IMR-90 (cell line): ENCODE data around the gene RTKN. TPM values are rescaled to one million over a fixed set of nuclear protein-coding genes. Genes with fewer than 3 reads are reported as not detected.
A peak's percentile ranks its signal among the peaks of the same experiment; 100 is the strongest.

Experiments used
- ATAC-seq: fragments of 200-7000 bp; cut with Tn5 transposase; 2 replicates; pipeline ENCODE4 v1.9.1; 2020; ENCODE audit warnings: low read depth, mild to moderate bottlenecking, moderate library complexity
- BruUV-seq: library from RNA; stranded (reverse); fragments of 400-500 nt; replicated peaks from 2 replicates; lab custom pipeline; 2021; lab: Mats Ljungman, UMichigan
- CTCF ChIA-PET: fragments of 300-600 bp; formaldehyde crosslinking; extraction: SDS; loops from one replicate; lab custom pipeline; 2021; ENCODE audit warnings: antibody characterized with exemption; lab: Yijun Ruan, JAX
- POLR2A ChIA-PET: fragments of 300-600 bp; sonication (Branson Sonifier 250); formaldehyde crosslinking; loops from one replicate; lab custom pipeline; 2022; ENCODE audit warnings: antibody characterized with exemption; ENCODE audit not compliant: unreplicated experiment; lab: Charles Lee
- DNase-seq: peaks from one replicate; pipeline ENCODE4 v3.0.0; 2013
- H2AFZ ChIP-seq: replicated peaks from 2 replicates; pipeline ENCODE3; 2013; ENCODE audit warnings: low read length, mild to moderate bottlenecking; ENCODE audit not compliant: poor library complexity
- H2AK5ac ChIP-seq: 2 replicates; pipeline ENCODE4 v1.6.1; 2013; ENCODE audit warnings: low read depth, low read length, inconsistent platforms
- H2AK9ac ChIP-seq: replicated peaks from 2 replicates; pipeline ENCODE3; 2013; ENCODE audit warnings: mild to moderate bottlenecking, low read depth, low read length, moderate library complexity; ENCODE audit not compliant: poor library complexity
- H2BK120ac ChIP-seq: 2 replicates; pipeline ENCODE4 v1.6.1; 2013; ENCODE audit warnings: low read depth, low read length, inconsistent platforms
- H2BK15ac ChIP-seq: 3 replicates; pipeline ENCODE4 v1.6.1; 2013; ENCODE audit warnings: low read depth, low read length, inconsistent platforms
- H2BK20ac ChIP-seq: 2 replicates; pipeline ENCODE4 v1.6.1; 2013; ENCODE audit warnings: low read depth, mild to moderate bottlenecking, inconsistent platforms, low read length, moderate library complexity
- H2BK5ac ChIP-seq: 2 replicates; pipeline ENCODE4 v1.6.1; 2013; ENCODE audit warnings: mild to moderate bottlenecking, low read depth, low read length, inconsistent platforms; ENCODE audit not compliant: poor library complexity, severe bottlenecking
- H3K14ac ChIP-seq: replicated peaks from 2 replicates; pipeline ENCODE4 v1.6.1; 2013; ENCODE audit warnings: low read depth, low read length, inconsistent platforms
- H3K18ac ChIP-seq: 2 replicates; pipeline ENCODE4 v1.6.1; 2013; ENCODE audit warnings: low read depth, low read length, control low read depth
- H3K23ac ChIP-seq: 2 replicates; pipeline ENCODE4 v1.6.1; 2013; ENCODE audit warnings: low read depth, low read length, inconsistent platforms
- H3K27ac ChIP-seq: 2 replicates; pipeline ENCODE4 v1.5.1; 2013; ENCODE audit warnings: mild to moderate bottlenecking, control low read depth, low read length; ENCODE audit not compliant: insufficient read depth
- H3K27me3 ChIP-seq: 2 replicates; pipeline ENCODE4 v1.6.1; 2013; ENCODE audit warnings: low read length; ENCODE audit not compliant: control insufficient read depth, insufficient read depth
- H3K36me3 ChIP-seq: 2 replicates; pipeline ENCODE4 v1.6.1; 2013; ENCODE audit warnings: low read length, mixed read lengths; ENCODE audit not compliant: control insufficient read depth, insufficient read depth
- H3K4ac ChIP-seq: 2 replicates; pipeline ENCODE4 v1.6.1; 2013; ENCODE audit warnings: low read depth, low read length, inconsistent platforms
- H3K4me1 ChIP-seq: 2 replicates; pipeline ENCODE4 v1.6.1; 2013; ENCODE audit warnings: low read length, mixed read lengths; ENCODE audit not compliant: control insufficient read depth, insufficient read depth
- H3K4me2 ChIP-seq: 2 replicates; pipeline ENCODE4 v1.6.1; 2013; ENCODE audit warnings: low read depth, mild to moderate bottlenecking, control low read depth, low read length, moderate library complexity
- H3K4me3 ChIP-seq: 2 replicates; pipeline ENCODE4 v1.5.1; 2013; ENCODE audit warnings: low read depth, mild to moderate bottlenecking, control low read depth, low read length, moderate library complexity; ENCODE audit not compliant: insufficient read depth
- H3K56ac ChIP-seq: 2 replicates; pipeline ENCODE4 v1.6.1; 2013; ENCODE audit warnings: low read length, inconsistent platforms; ENCODE audit not compliant: insufficient read depth; ENCODE audit errors: extremely low read depth
- H3K79me1 ChIP-seq, 2 experiments: 2 replicates each; pipeline ENCODE4 v1.6.1; 2013; ENCODE audit warnings: low read length in 2 of 2, inconsistent platforms in 1 of 2, low read depth in 1 of 2
- H3K9ac ChIP-seq: 2 replicates; pipeline ENCODE4 v1.6.1; 2013; ENCODE audit warnings: low read depth, low read length, control low read depth
- H3K9me1 ChIP-seq: 2 replicates; pipeline ENCODE4 v1.6.1; 2013; ENCODE audit warnings: low read length, inconsistent platforms; ENCODE audit not compliant: insufficient read depth
- H3K9me3 ChIP-seq: 2 replicates; pipeline ENCODE4 v1.6.1; 2013; ENCODE audit warnings: low read length; ENCODE audit not compliant: control insufficient read depth, insufficient read depth
- H4K20me1 ChIP-seq: 2 replicates; pipeline ENCODE4 v1.6.1; 2013; ENCODE audit warnings: low read length, inconsistent platforms; ENCODE audit not compliant: insufficient read depth
- H4K5ac ChIP-seq: 2 replicates; pipeline ENCODE4 v1.6.1; 2013; ENCODE audit warnings: mild to moderate bottlenecking, low read depth, low read length, control low read depth
- H4K8ac ChIP-seq, 2 experiments: 2 replicates each; pipeline ENCODE4 v1.6.1; 2013; ENCODE audit warnings: low read depth in 2 of 2, low read length in 2 of 2, control low read depth in 1 of 2, inconsistent platforms in 1 of 2
- H4K91ac ChIP-seq: 2 replicates; pipeline ENCODE4 v1.6.1; 2013; ENCODE audit warnings: low read depth, low read length, inconsistent platforms; ENCODE audit not compliant: insufficient read depth
- BHLHE40 ChIP-seq: fragments of 150-350 bp; IDR thresholded peaks from 2 replicates; pipeline ENCODE4 v1.6.1; 2016; ENCODE audit warnings: mild to moderate bottlenecking, low read depth, low read length
- CHD1 ChIP-seq: IDR thresholded peaks from 2 replicates; pipeline ENCODE4 v1.6.1; 2012; ENCODE audit warnings: low read depth, low read length, improper control_type of control experiment
- CTCF ChIP-seq: conservative IDR thresholded peaks from 2 replicates; pipeline ENCODE4 v1.5.1; 2012; ENCODE audit warnings: mild to moderate bottlenecking, low read depth, low read length, improper control_type of control experiment
- MAFK ChIP-seq: IDR thresholded peaks from 2 replicates; pipeline ENCODE4 v1.6.1; 2012; ENCODE audit warnings: low read depth, low read length, improper control_type of control experiment
- MAZ ChIP-seq: IDR thresholded peaks from 2 replicates; pipeline ENCODE4 v1.6.1; 2012; ENCODE audit warnings: low read depth, mild to moderate bottlenecking, low read length, improper control_type of control experiment, moderate library complexity, borderline replicate concordance
- MXI1 ChIP-seq: IDR thresholded peaks from 2 replicates; pipeline ENCODE4 v1.6.1; 2012; ENCODE audit warnings: low read depth, mild to moderate bottlenecking, low read length, moderate library complexity, borderline replicate concordance
- POLR2A ChIP-seq: IDR thresholded peaks from 2 replicates; pipeline ENCODE4 v1.6.1; 2012; ENCODE audit warnings: mild to moderate bottlenecking, low read depth, low read length
- RAD21 ChIP-seq: IDR thresholded peaks from 2 replicates; pipeline ENCODE4 v1.6.1; 2012; ENCODE audit warnings: low read length, improper control_type of control experiment
- RCOR1 ChIP-seq: IDR thresholded peaks from 2 replicates; pipeline ENCODE4 v1.6.1; 2012; ENCODE audit warnings: mild to moderate bottlenecking, low read length, improper control_type of control experiment; ENCODE audit not compliant: insufficient replicate concordance
- USF2 ChIP-seq: fragments of 150-350 bp; IDR thresholded peaks from 2 replicates; pipeline ENCODE4 v1.6.1; 2017; ENCODE audit warnings: mild to moderate bottlenecking, antibody characterized with exemption, low read length, low read depth
- WGBS, 2 experiments: methylation state at CpG; one replicate each; pipeline versions ENCODE4 v1.1.5 to v1.1.7; 2013; ENCODE audit warnings: missing lambda C conversion rate in 2 of 2; ENCODE audit not compliant: insufficient read length in 1 of 2; ENCODE audit errors: extremely low coverage in 2 of 2; 5-methylcytosine and 5-hydroxymethylcytosine counted together
- dilution Hi-C: fragments of 300-500 bp; cut with HindIII; formaldehyde crosslinking; loops from one replicate; pipeline ENCODE4 v1.14.3; 2018; ENCODE audit warnings: low sequenced_read_pairs; ENCODE audit not compliant: unreplicated experiment
- in situ Hi-C: fragments of 300-500 bp; cut with MboI; formaldehyde crosslinking; loops from 3 replicates; pipeline ENCODE4 v1.14.3; 2019; ENCODE audit warnings: low sequenced_read_pairs, inconsistent platforms, mixed read lengths
- intact Hi-C: fragments of 100-400 bp; cut with micrococcal nuclease; formaldehyde crosslinking; loops from 2 replicates; pipeline ENCODE4 v1.10.0; 2022
- polyA plus RNA-seq, 3 experiments: library from polyadenylated mRNA; depleted of rRNA; stranded (reverse); fragments of >200 nt; gene quantifications; 2 replicates each; pipeline ENCODE4 v1.2.3, GENCODE V29; 2012; ENCODE audit warnings: low replicate concordance in 1 of 3
- total RNA-seq: library from RNA; depleted of rRNA; stranded (reverse); fragments of >200 nt; gene quantifications from 2 replicates; pipeline ENCODE4 v1.2.3, GENCODE V29; 2012

Gene RTKN
- total and polyA plus RNA-seq, 2 of the 4 experiments (the other 2 are of a cell fraction) = 11.1 to 19.7 TPM

- TF ChIP-seq MAZ = peak; percentile 42; the same call in 1 of the 2 replicates
- TF ChIP-seq POLR2A = peak; percentile 42; the same call in 1 of the 2 replicates
- TF ChIP-seq RAD21 = no peak
- TF ChIP-seq RCOR1 = no peak
- no peak for TF ChIP-seq MAFK
- TF ChIP-seq USF2 = no peak
- TF ChIP-seq MXI1 = peak; percentile 46; the same call in 1 of the 2 replicates
- no peak for TF ChIP-seq CHD1
- TF ChIP-seq BHLHE40 = 0 out of 2 replicates have a peak, but pooled peaks have one; percentile 22
- 0 out of 2 replicates have a peak, but pooled peaks have one; percentile 20 for TF ChIP-seq CTCF
- peak overlapping the region; percentile 99 for H2AK9ac ChIP-seq
- H3K14ac ChIP-seq = peak overlapping the region; percentile 93
- H3K23ac ChIP-seq = peak overlapping the region; percentile 91
- no peaks in the 10 kb centered on the region for H3K9me3 ChIP-seq
- DNase-seq (peak; percentile 81), ATAC-seq (peak; percentile 98)
- ChIA-PET POLR2A (interaction anchor here (0.9 kb wide), 1 partner anchor 14 kb away, joined by 4 read pairs; the partner anchor contains the start of gene INO80B), CTCF (no interaction called here)
- H4K91ac ChIP-seq = peak overlapping the region; percentile 93
- no peaks in the 10 kb centered on the region; the same call in 1 of the 2 replicates for H3K36me3 ChIP-seq
- in situ Hi-C loops (no loop called here), dilution Hi-C loops (no loop called here), intact Hi-C loops (loop anchor here (1.0 kb wide), 1 partner anchor 14 kb away; no protein-coding TSS in a partner anchor)
- 0 out of 2 replicates have a peak, but pooled peaks cover 3% of the 10 kb centered on the region for H4K20me1 ChIP-seq
- no peak overlapping the region for H2BK20ac ChIP-seq
- H3K79me1 ChIP-seq = peaks cover 18 to 41% of the 10 kb centered on the region in 2 experiments
- peak overlapping the region; percentile 70 for H3K27ac ChIP-seq
- H3K4ac ChIP-seq = peak overlapping the region; percentile 95
- peak overlapping the region; percentile 70; the same call in 1 of the 3 replicates for H2BK15ac ChIP-seq
- peak overlapping the region; percentile 67 for H3K56ac ChIP-seq
- H3K9me1 ChIP-seq = peaks cover 21% of the 10 kb centered on the region
- peak overlapping the region; percentile 87 to 98 for H4K8ac ChIP-seq
- peak overlapping the region; percentile 89 for H3K4me2 ChIP-seq
- peak overlapping the region; percentile 29 for H3K18ac ChIP-seq
- 5% methylated on average over 12 of the region's 45 CpGs; no CpG with 5 or more reads in 1 of the 2 experiments for WGBS, 2 experiments
- H3K9ac ChIP-seq = peak overlapping the region; percentile 83
- no TSS peak for BruUV-seq
- H2AFZ ChIP-seq = peak overlapping the region; percentile 94
- H4K5ac ChIP-seq = peak overlapping the region; percentile 86
- peaks cover 4% of the 10 kb centered on the region; the same call in 1 of the 2 replicates for H3K27me3 ChIP-seq
- peak overlapping the region; percentile 48 for H3K4me3 ChIP-seq
- peak overlapping the region; percentile 59 for H2BK5ac ChIP-seq
- peaks cover 23% of the 10 kb centered on the region for H3K4me1 ChIP-seq
- peak overlapping the region; percentile 77 for H2BK120ac ChIP-seq
- peak overlapping the region; percentile 95 for H2AK5ac ChIP-seq
These were observed 1.2 kb downstream of the RTKN start for GRCh38 chr2:74440378-74441169.
